GM12801 (cell line): ENCODE data around the gene AGBL4.

ENCODE experiments used
- CTCF ChIP-seq: IDR thresholded peaks from one replicate; pipeline ENCODE4 v1.5.1; 2011; ENCODE audit warnings: control low read depth; ENCODE audit not compliant: insufficient read length; ENCODE audit errors: extremely low read depth

AGBL4 gene

GRCh38 chr1:48841461-48841860 lies 1182.3 kb downstream of the AGBL4 start:
- TF ChIP-seq CTCF: no peak

GRCh38 chr1:48831120-48831978 lies 1192.4 kb downstream of the AGBL4 start:
- TF ChIP-seq CTCF: no peak

GRCh38 chr1:48830715-48831114 lies 1193.0 kb downstream of the AGBL4 start:
- TF ChIP-seq CTCF: no peak

- no peak for TF ChIP-seq CTCF
These were observed 1194.3 kb downstream of the AGBL4 start for GRCh38 chr1:48829446-48829845.

GRCh38 chr1:48823168-48823567 lies 1200.6 kb downstream of the AGBL4 start:
- no peak for TF ChIP-seq CTCF

- no peak for TF ChIP-seq CTCF
These were observed 1203.3 kb downstream of the AGBL4 start for GRCh38 chr1:48820491-48820890.

GRCh38 chr1:48817505-48818114 lies 1206.1 kb downstream of the AGBL4 start:
- no peak for TF ChIP-seq CTCF
